GM23338 (cell line): ENCODE measurements around the gene PRTFDC1. TPM values are rescaled to one million over a fixed set of nuclear protein-coding genes. Genes with fewer than 3 reads are reported as not detected.

Source experiments
- ATAC-seq: fragments of 200-7000 bp; cut with Tn5 transposase; 3 replicates; pipeline ENCODE4 v1.9.1; 2020
- DNase-seq: peaks from one replicate; pipeline ENCODE4 v3.0.0-alpha.2; 2015; ENCODE audit warnings: low spot score
- H2AFZ ChIP-seq: fragments of 200-600 bp; sonication (generic); 2 replicates; pipeline ENCODE4 v1.8.0; 2016; ENCODE audit warnings: antibody characterized with exemption, mild to moderate bottlenecking, moderate library complexity
- H3F3A ChIP-seq: fragments of 200-600 bp; sonication (generic); replicated peaks from 2 replicates; pipeline ENCODE4 v1.8.0; 2017; ENCODE audit warnings: antibody characterized with exemption, mixed run types, low read depth
- H3K27ac ChIP-seq: fragments of 200-600 bp; sonication (generic); 2 replicates; pipeline ENCODE4 v1.6.1; 2016; ENCODE audit warnings: low read depth
- H3K27me3 ChIP-seq: fragments of 200-600 bp; sonication (generic); 2 replicates; pipeline ENCODE4 v1.8.0; 2016; ENCODE audit warnings: mild to moderate bottlenecking, mixed run types, moderate library complexity; ENCODE audit not compliant: insufficient read depth
- H3K36me3 ChIP-seq: fragments of 200-600 bp; sonication (generic); 2 replicates; pipeline ENCODE4 v1.8.0; 2016; ENCODE audit warnings: mild to moderate bottlenecking; ENCODE audit not compliant: insufficient read depth
- H3K4me1 ChIP-seq: fragments of 200-600 bp; sonication (generic); 2 replicates; pipeline ENCODE4 v1.8.0; 2016; ENCODE audit warnings: mild to moderate bottlenecking, moderate library complexity; ENCODE audit not compliant: insufficient read depth
- H3K4me2 ChIP-seq: fragments of 200-600 bp; sonication (generic); 2 replicates; pipeline ENCODE4 v1.7.1; 2017; ENCODE audit warnings: mixed run types
- H3K4me3 ChIP-seq: fragments of 200-600 bp; sonication (generic); 2 replicates; pipeline ENCODE4 v1.6.1; 2016; ENCODE audit warnings: mixed run types
- H3K79me2 ChIP-seq: fragments of 200-600 bp; sonication (generic); replicated peaks from 2 replicates; pipeline ENCODE4 v1.8.0; 2017; ENCODE audit warnings: mild to moderate bottlenecking; ENCODE audit not compliant: insufficient read depth
- H3K9me2 ChIP-seq: fragments of 200-600 bp; sonication (generic); 2 replicates; pipeline ENCODE4 v1.8.0; 2017; ENCODE audit not compliant: insufficient read depth
- H4K20me1 ChIP-seq: fragments of 200-600 bp; sonication (generic); replicated peaks from 2 replicates; pipeline ENCODE4 v1.8.0; 2017; ENCODE audit warnings: mild to moderate bottlenecking; ENCODE audit not compliant: insufficient read depth
- H3K27ac Mint-ChIP-seq: 2 replicates; pipeline ENCODE4 v1.8.0; 2020; ENCODE audit warnings: inconsistent platforms, mild to moderate bottlenecking, moderate library complexity, mixed read lengths
- H3K27me3 Mint-ChIP-seq: 3 replicates; pipeline ENCODE4 v1.8.0; 2022; ENCODE audit warnings: low read depth, mild to moderate bottlenecking, moderate library complexity, mixed read lengths, inconsistent platforms; ENCODE audit not compliant: insufficient read depth, poor library complexity
- H3K36me3 Mint-ChIP-seq: 3 replicates; pipeline ENCODE4 v1.8.0; 2021; ENCODE audit warnings: low read depth, mild to moderate bottlenecking, inconsistent platforms, moderate library complexity, mixed read lengths
- H3K4me1 Mint-ChIP-seq: 3 replicates; pipeline ENCODE4 v1.8.0; 2020; ENCODE audit warnings: mild to moderate bottlenecking, inconsistent platforms, mixed read lengths
- H3K4me3 Mint-ChIP-seq: 3 replicates; pipeline ENCODE4 v1.8.0; 2021; ENCODE audit warnings: moderate library complexity, mild to moderate bottlenecking, inconsistent platforms, mixed read lengths
- H3K9me3 Mint-ChIP-seq: 3 replicates; pipeline ENCODE4 v1.8.0; 2020; ENCODE audit warnings: moderate library complexity, mild to moderate bottlenecking, inconsistent platforms, mixed read lengths
- CREB1 ChIP-seq: fragments of 250-450 bp; sonication (Bioruptor Pico); IDR thresholded peaks from 2 replicates; pipeline ENCODE4 v1.5.0; 2020; ENCODE audit warnings: low read depth, mild to moderate bottlenecking, moderate library complexity
- CTCF ChIP-seq, 2 experiments: fragments of 200-600 bp in 1 of 2; sonication (generic) in 1 of 2; conservative IDR thresholded peaks; 2 replicates each; pipeline versions ENCODE4 v1.5.1 to v1.6.1; 2016 to 2017; ENCODE audit warnings: antibody characterized with exemption in 2 of 2, low read depth in 2 of 2, mild to moderate bottlenecking in 2 of 2, moderate library complexity in 1 of 2
- ETS1 ChIP-seq: IDR thresholded peaks from 2 replicates; pipeline ENCODE4 v1.6.1; 2016; ENCODE audit warnings: antibody characterized with exemption
- EZH2 ChIP-seq: fragments of 200-600 bp; sonication (generic); IDR thresholded peaks from one replicate; pipeline ENCODE4 v1.8.0; 2017; ENCODE audit warnings: antibody characterized with exemption, mild to moderate bottlenecking, low read depth; ENCODE audit not compliant: unreplicated experiment
- EZH2phosphoT487 ChIP-seq: fragments of 200-600 bp; sonication (generic); IDR thresholded peaks from one replicate; pipeline ENCODE4 v1.8.1; 2018; ENCODE audit warnings: antibody characterized with exemption; ENCODE audit not compliant: unreplicated experiment
- NANOG ChIP-seq: IDR thresholded peaks from 2 replicates; pipeline ENCODE4 v1.6.1; 2016; ENCODE audit warnings: antibody characterized with exemption, borderline replicate concordance
- POLR2AphosphoS5 ChIP-seq: IDR thresholded peaks from 2 replicates; pipeline ENCODE4 v1.6.1; 2016; ENCODE audit warnings: antibody characterized with exemption, low read depth
- REST ChIP-seq: IDR thresholded peaks from one replicate; pipeline ENCODE4 v1.6.1; 2018; ENCODE audit warnings: antibody characterized with exemption; ENCODE audit not compliant: unreplicated experiment
- STAT1 ChIP-seq: IDR thresholded peaks from one replicate; pipeline ENCODE4 v1.6.1; 2016; ENCODE audit warnings: antibody characterized with exemption; ENCODE audit not compliant: unreplicated experiment
- ZNF114 ChIP-seq: fragments of 250-450 bp; sonication (Bioruptor Pico); IDR thresholded peaks from 2 replicates; pipeline ENCODE4 v1.5.0; 2020; ENCODE audit warnings: mild to moderate bottlenecking, moderate library complexity
- ZNF331 ChIP-seq: fragments of 250-450 bp; sonication (Bioruptor Pico); IDR thresholded peaks from 2 replicates; pipeline ENCODE4 v1.5.0; 2020; ENCODE audit warnings: low read depth, mild to moderate bottlenecking, moderate library complexity
- ZNF462 ChIP-seq: fragments of 250-450 bp; sonication (Bioruptor Pico); IDR thresholded peaks from 2 replicates; pipeline ENCODE4 v1.5.0; 2020; ENCODE audit warnings: mild to moderate bottlenecking, moderate library complexity
- polyA plus RNA-seq: library from polyadenylated mRNA; unstranded; fragments of >200 nt; fragmentation: Nextera tagmentation; extraction: Ambion mirVana; gene quantifications from 2 replicates; pipeline ENCODE4 v1.2.1, GENCODE V29; 2016
- total RNA-seq: library from RNA; depleted of rRNA; stranded (reverse); fragments of >200 nt; shearing (Covaris generic); gene quantifications from 2 replicates; pipeline ENCODE4 v1.2.3, GENCODE V29; 2014

The PRTFDC1 gene
- total and polyA plus RNA-seq, 2 experiments from 2014 or later: 7.9 to 9.1 TPM

GRCh38 chr10:24824124-24824523 is 128.3 kb downstream of the PRTFDC1 start (continued):
- no peak for TF ChIP-seq ETS1
- TF ChIP-seq EZH2phosphoT487: no peak
- TF ChIP-seq EZH2: no peak
- no peak for TF ChIP-seq POLR2AphosphoS5

GRCh38 chr10:24822590-24822989 is 129.8 kb downstream of the PRTFDC1 start:
- H3K36me3 ChIP-seq: no peaks in the 10 kb centered on the region
- Mint-ChIP-seq H3K4me1 (no peaks in the 10 kb centered on the region), H3K4me3 (no peak overlapping the region), H3K9me3 (no peaks in the 10 kb centered on the region), H3K27me3 (no peaks in the 10 kb centered on the region), H3K27ac (no peak overlapping the region), H3K36me3 (no peaks in the 10 kb centered on the region)
- DNase-seq (no peak), ATAC-seq (no peak)
- no peaks in the 10 kb centered on the region for H3K79me2 ChIP-seq
- H3K27ac ChIP-seq: no peak overlapping the region
- no peaks in the 10 kb centered on the region for H4K20me1 ChIP-seq
- H3K4me3 ChIP-seq: no peak overlapping the region
- H2AFZ ChIP-seq: no peak overlapping the region
- no peaks in the 10 kb centered on the region for H3F3A ChIP-seq
- no peak overlapping the region for H3K4me2 ChIP-seq
- no peaks in the 10 kb centered on the region for H3K27me3 ChIP-seq
- no peaks in the 10 kb centered on the region for H3K9me2 ChIP-seq
- H3K4me1 ChIP-seq: no peaks in the 10 kb centered on the region
- TF ChIP-seq ETS1 (no peak), CREB1 (no peak), ZNF331 (no peak), ZNF114 (CRISPR knock-in tag) (no peak), NANOG (no peak), STAT1 (no peak), REST (no peak), CTCF (conservative IDR thresholded peaks at IDR 0.05; ENCODE audit: low read depth in 2 of 2) (no peak), ZNF462 (CRISPR knock-in tag) (no peak), EZH2 (no peak)
